ENCODE measurements around the gene CSRNP3. TPM values are rescaled to one million over a fixed set of nuclear protein-coding genes. Genes with fewer than 3 reads are reported as not detected.

The CSRNP3 gene
- polyA plus RNA-seq, 1 donor (not counting 4 experiments of a cell fraction or from before 2014, with no cell fraction given) = 0.87 TPM

DNA sequence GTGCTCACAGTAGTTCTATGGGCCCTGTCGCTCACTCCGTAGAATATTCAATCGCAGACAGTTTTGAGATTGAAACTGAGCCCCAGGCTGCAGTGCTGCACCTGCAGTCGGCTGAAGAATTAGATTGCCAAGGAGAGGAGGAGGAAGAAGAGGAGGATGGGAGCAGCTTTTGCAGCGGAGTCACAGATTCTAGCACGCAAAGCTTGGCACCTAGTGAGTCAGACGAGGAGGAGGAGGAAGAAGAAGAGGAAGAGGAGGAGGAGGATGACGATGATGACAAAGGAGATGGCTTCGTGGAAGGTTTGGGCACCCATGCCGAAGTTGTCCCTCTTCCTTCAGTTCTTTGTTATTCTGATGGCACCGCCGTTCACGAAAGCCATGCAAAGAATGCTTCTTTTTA lies 209.4 kb downstream of the CSRNP3 start:
- H3K27me3 ChIP-seq (ENCODE audit: control insufficient read depth, extremely low read depth, insufficient read depth, low read length) = no peaks in the 10 kb centered on the region
- no peaks in the 10 kb centered on the region for H3K9me3 ChIP-seq (ENCODE audit: control insufficient read depth, low read depth, low read length)
- H3K4me3 ChIP-seq (ENCODE audit: control insufficient read depth in 2 of 3, extremely low read depth in 1 of 3, insufficient read depth in 2 of 3, low read depth in 1 of 3, low read length in 3 of 3) = no peak overlapping the region
- no peaks in the 10 kb centered on the region for H3K9me1 ChIP-seq (ENCODE audit: control insufficient read depth, extremely low read depth, insufficient read depth, low read length)
- H2AFZ ChIP-seq (ENCODE audit: control insufficient read depth, low read length) = no peak overlapping the region
- no peak for FAIRE-seq
- H3K36me3 ChIP-seq (ENCODE audit: control insufficient read depth in 2 of 2, extremely low read depth in 1 of 2, insufficient read depth in 2 of 2, low read length in 2 of 2) = no peaks in the 10 kb centered on the region
- dilution Hi-C loops (cut with MboI; ENCODE audit: extremely low pct_ligation_motif_present, low sequenced_read_pairs) = loop anchor here (25.0 kb wide), 1 partner anchor 267 kb away; no protein-coding TSS in a partner anchor
- DNase-seq (ENCODE audit: low read depth, low spot score) = no peak
- TF ChIP-seq CTCF (optimal IDR thresholded peaks at IDR 0.05 in 1 of 3, IDR thresholded peaks at IDR 0.05 in 1 of 3, conservative IDR thresholded peaks at IDR 0.05 in 1 of 3; ENCODE audit: extremely low read depth in 1 of 3, insufficient read depth in 2 of 3, low read length in 3 of 3) (no peak), EZH2 (IDR thresholded peaks at IDR 0.05; ENCODE audit: low read length) (no peak)
- no peaks in the 10 kb centered on the region for H4K20me1 ChIP-seq (ENCODE audit: control insufficient read depth, extremely low read depth, insufficient read depth, low read length)
- no peak overlapping the region for H3K27ac ChIP-seq (ENCODE audit: control insufficient read depth, insufficient read depth, low read length)
- no peak overlapping the region for H3K4me2 ChIP-seq (ENCODE audit: control insufficient read depth, extremely low read depth, insufficient read depth, low read depth, low read length)
- no peak overlapping the region for H3K9ac ChIP-seq (ENCODE audit: control insufficient read depth, extremely low read depth, insufficient read depth, low read length)
- no peaks in the 10 kb centered on the region for H3K79me2 ChIP-seq (ENCODE audit: control insufficient read depth, insufficient read depth, low read length)
- H3K4me1 ChIP-seq (ENCODE audit: control insufficient read depth, extremely low read depth, insufficient read depth, low read length) = no peaks in the 10 kb centered on the region

DNA sequence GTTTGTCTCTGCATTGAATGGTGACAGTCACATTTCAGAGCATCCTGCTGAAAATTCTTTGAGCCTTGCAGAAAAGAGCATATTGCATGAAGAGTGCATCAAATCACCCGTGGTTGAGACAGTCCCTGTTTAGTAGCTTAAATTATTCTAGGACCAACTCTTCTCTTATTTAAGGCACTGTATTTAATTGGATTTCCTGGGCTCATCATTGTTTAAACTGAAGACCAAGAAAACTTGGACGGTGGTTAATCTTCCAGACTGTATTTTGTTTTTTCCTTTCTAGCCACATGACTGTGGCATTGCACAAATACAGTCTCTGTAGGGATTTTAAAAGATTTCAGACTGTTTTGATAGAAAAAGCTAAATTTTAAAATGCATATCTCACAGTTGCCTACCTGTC lies 210.1 kb downstream of the CSRNP3 start:
- no peak for FAIRE-seq
- TF ChIP-seq CTCF (optimal IDR thresholded peaks at IDR 0.05 in 1 of 3, IDR thresholded peaks at IDR 0.05 in 1 of 3, conservative IDR thresholded peaks at IDR 0.05 in 1 of 3; ENCODE audit: extremely low read depth in 1 of 3, insufficient read depth in 2 of 3, low read length in 3 of 3) (no peak), EZH2 (IDR thresholded peaks at IDR 0.05; ENCODE audit: low read length) (no peak)
- no peaks in the 10 kb centered on the region for H3K27me3 ChIP-seq (ENCODE audit: control insufficient read depth, extremely low read depth, insufficient read depth, low read length)
- H3K9me1 ChIP-seq (ENCODE audit: control insufficient read depth, extremely low read depth, insufficient read depth, low read length) = no peaks in the 10 kb centered on the region
- no peaks in the 10 kb centered on the region for H3K79me2 ChIP-seq (ENCODE audit: control insufficient read depth, insufficient read depth, low read length)
- dilution Hi-C loops (cut with MboI; ENCODE audit: extremely low pct_ligation_motif_present, low sequenced_read_pairs) = loop anchor here (25.0 kb wide), 1 partner anchor 267 kb away; no protein-coding TSS in a partner anchor
- no peak for DNase-seq (ENCODE audit: low read depth, low spot score)
- H3K4me1 ChIP-seq (ENCODE audit: control insufficient read depth, extremely low read depth, insufficient read depth, low read length) = no peaks in the 10 kb centered on the region
- no peak overlapping the region for H2AFZ ChIP-seq (ENCODE audit: control insufficient read depth, low read length)
- H4K20me1 ChIP-seq (ENCODE audit: control insufficient read depth, extremely low read depth, insufficient read depth, low read length) = no peaks in the 10 kb centered on the region
- H3K9ac ChIP-seq (ENCODE audit: control insufficient read depth, extremely low read depth, insufficient read depth, low read length) = no peak overlapping the region
- H3K9me3 ChIP-seq (ENCODE audit: control insufficient read depth, low read depth, low read length) = no peaks in the 10 kb centered on the region
- no peak overlapping the region for H3K4me2 ChIP-seq (ENCODE audit: control insufficient read depth, extremely low read depth, insufficient read depth, low read depth, low read length)
- H3K36me3 ChIP-seq (ENCODE audit: control insufficient read depth in 2 of 2, extremely low read depth in 1 of 2, insufficient read depth in 2 of 2, low read length in 2 of 2) = no peaks in the 10 kb centered on the region
- no peak overlapping the region for H3K4me3 ChIP-seq (ENCODE audit: control insufficient read depth in 2 of 3, extremely low read depth in 1 of 3, insufficient read depth in 2 of 3, low read depth in 1 of 3, low read length in 3 of 3)
- H3K27ac ChIP-seq (ENCODE audit: control insufficient read depth, insufficient read depth, low read length) = no peak overlapping the region
